Skeletal muscle satellite cell (primary cell): ENCODE results near the gene HNRNPLL. TPM values are rescaled to one million over a fixed set of nuclear protein-coding genes. Genes with fewer than 3 reads are reported as not detected.
A peak's percentile ranks its signal among the peaks of the same experiment; 100 is the strongest.
"Not testable (repeated sequence)": the region's sequence is repeated elsewhere in the genome, so short reads cannot be mapped to it uniquely, and the experiment has no call there.

Experiments used
- H3K27me3 ChIP-seq: 2 replicates; pipeline ENCODE4 v1.7.0; 2013; ENCODE audit warnings: low read length; ENCODE audit not compliant: control insufficient read depth, insufficient read depth
- H3K36me3 ChIP-seq: 2 replicates; pipeline ENCODE4 v1.7.0; 2013; ENCODE audit warnings: mild to moderate bottlenecking, control low read depth, low read length; ENCODE audit not compliant: insufficient read depth
- H3K4me1 ChIP-seq: 2 replicates; pipeline ENCODE4 v1.7.0; 2013; ENCODE audit warnings: low read length; ENCODE audit not compliant: control insufficient read depth, insufficient read depth
- H3K4me2 ChIP-seq: 2 replicates; pipeline ENCODE4 v1.7.0; 2013; ENCODE audit warnings: mild to moderate bottlenecking, low read length
- H3K4me3 ChIP-seq: 2 replicates; pipeline ENCODE4 v1.7.0; 2013; ENCODE audit warnings: low read length
- H3K9ac ChIP-seq: 2 replicates; pipeline ENCODE4 v1.7.0; 2013; ENCODE audit warnings: mild to moderate bottlenecking, low read depth, low read length, moderate library complexity
- H3K9me3 ChIP-seq: replicated peaks from 2 replicates; pipeline ENCODE4 v1.7.0; 2013; ENCODE audit warnings: mild to moderate bottlenecking, control low read depth, low read length
- total RNA-seq: library from RNA; depleted of rRNA; stranded (reverse); fragments of >200 nt; gene quantifications from 2 replicates; pipeline ENCODE4 v1.2.3, GENCODE V29; 2012; rRNA removed

Gene HNRNPLL
- 26.1 and 32.8 TPM in 2 replicates for total RNA-seq

GRCh38 chr2:38602732-38603401, at the start of gene HNRNPLL:
Gene HNRNPLL, minus strand, starts transcription at chr2:38602928. Its CDS starts 302 bp downstream, at chr2:38602626.
- Histone ChIP-seq H3K4me2 (peak within 1 kb of the TSS; percentile 100), H3K9ac (peak within 1 kb of the TSS; percentile 97), H3K9me3 (no peaks in the 10 kb centered on the region), H3K27me3 (no peaks in the 10 kb centered on the region), H3K4me3 (peak within 1 kb of the TSS; percentile 94), H3K4me1 (peaks cover 32% of the 10 kb centered on the region), H3K36me3 (no peaks in the 10 kb centered on the region)

DNA sequence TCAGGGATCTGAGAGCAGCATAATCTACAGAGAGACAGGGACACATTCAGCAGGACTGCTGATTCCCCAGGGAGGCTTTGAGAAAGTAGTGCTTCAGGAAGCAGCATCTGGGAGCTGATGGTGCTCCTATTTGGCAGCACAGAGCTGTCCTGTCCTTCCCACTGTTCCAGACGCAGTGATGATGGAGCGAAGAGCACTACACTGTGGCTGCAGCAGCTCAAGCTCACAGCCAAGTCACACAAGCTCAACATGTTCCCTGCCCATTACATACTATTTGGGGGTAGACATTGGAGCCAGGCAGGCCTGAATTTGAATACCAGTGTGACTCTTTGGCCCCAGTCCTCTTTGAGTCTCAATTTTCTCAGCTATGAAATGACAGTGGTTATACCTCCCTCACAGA, 48.0 kb upstream of the HNRNPLL start:
- H3K9me3 ChIP-seq = no peaks in the 10 kb centered on the region
- H3K4me3 ChIP-seq = no peak overlapping the region
- peaks cover 19% of the 10 kb centered on the region for H3K27me3 ChIP-seq
- H3K36me3 ChIP-seq = no peaks in the 10 kb centered on the region
- H3K9ac ChIP-seq = no peak overlapping the region
- H3K4me1 ChIP-seq = no peaks in the 10 kb centered on the region
- no peak overlapping the region for H3K4me2 ChIP-seq

- no peaks in the 10 kb centered on the region for H3K36me3 ChIP-seq
- H3K4me2 ChIP-seq = no peak overlapping the region
- peaks cover 19% of the 10 kb centered on the region for H3K27me3 ChIP-seq
- no peak overlapping the region for H3K4me3 ChIP-seq
- no peaks in the 10 kb centered on the region for H3K4me1 ChIP-seq
- no peaks in the 10 kb centered on the region for H3K9me3 ChIP-seq
- no peak overlapping the region for H3K9ac ChIP-seq
These were observed 47.3 kb upstream of the HNRNPLL start for GRCh38 chr2:38650012-38650411.

GRCh38 chr2:38649176-38649728, 46.5 kb upstream of the HNRNPLL start:
- no peak overlapping the region for H3K4me3 ChIP-seq
- H3K36me3 ChIP-seq = no peaks in the 10 kb centered on the region
- no peaks in the 10 kb centered on the region for H3K4me1 ChIP-seq
- H3K27me3 ChIP-seq = peaks cover 19% of the 10 kb centered on the region
- H3K9ac ChIP-seq = no peak overlapping the region
- H3K9me3 ChIP-seq = no peaks in the 10 kb centered on the region
- H3K4me2 ChIP-seq = no peak overlapping the region

GRCh38 chr2:38648107-38648761, 45.5 kb upstream of the HNRNPLL start:
- H3K4me3 ChIP-seq = no peak overlapping the region
- H3K36me3 ChIP-seq = no peaks in the 10 kb centered on the region
- no peak overlapping the region for H3K9ac ChIP-seq
- H3K4me1 ChIP-seq = no peaks in the 10 kb centered on the region
- no peak overlapping the region for H3K4me2 ChIP-seq
- H3K9me3 ChIP-seq = no peaks in the 10 kb centered on the region
- peaks cover 19% of the 10 kb centered on the region for H3K27me3 ChIP-seq

DNA sequence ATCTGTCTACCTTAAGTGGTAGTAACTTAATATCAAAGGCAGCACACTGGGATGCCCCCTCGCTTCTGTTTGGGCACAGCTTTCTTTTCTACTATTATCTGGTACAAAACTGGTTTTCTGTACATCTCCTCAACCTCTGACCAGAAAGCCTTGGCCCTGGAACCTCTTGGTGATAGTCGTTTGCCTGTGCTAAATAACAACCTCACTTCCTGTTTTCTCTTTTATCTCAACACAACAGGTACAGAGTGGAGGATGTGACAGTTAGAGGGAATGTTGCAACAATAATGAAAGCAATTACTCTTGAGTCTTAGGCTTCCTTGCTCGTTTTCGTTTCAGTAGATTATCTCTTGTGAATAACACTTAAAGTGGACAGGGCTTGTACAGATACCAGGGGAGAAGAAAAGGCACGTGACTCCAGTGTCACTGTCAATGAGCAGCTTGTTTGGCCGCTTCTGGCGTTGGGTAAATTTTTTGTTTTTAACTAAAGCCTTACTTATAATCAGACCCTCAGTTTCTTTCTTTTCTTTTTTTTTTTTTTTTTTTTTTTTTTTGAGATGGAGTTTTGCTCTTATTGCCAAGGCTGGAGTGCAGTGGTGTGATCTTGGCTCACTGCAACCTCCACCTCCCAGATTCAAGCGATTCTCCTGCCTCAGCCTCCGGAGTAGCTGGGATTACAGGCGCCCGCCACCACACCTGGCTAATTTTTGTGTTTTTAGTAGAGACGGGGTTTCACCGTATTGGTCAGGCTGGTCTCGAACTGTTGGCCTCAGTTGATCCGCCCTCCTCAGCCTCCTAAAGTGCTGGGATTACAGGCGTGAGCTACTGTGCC, 41.2 kb upstream of the HNRNPLL start:
- H3K4me1 ChIP-seq, H3K27me3 ChIP-seq, H3K4me3 ChIP-seq, H3K36me3 ChIP-seq, H3K9ac ChIP-seq, H3K9me3 ChIP-seq, H3K4me2 ChIP-seq: not testable (repeated sequence)

GRCh38 chr2:38643021-38643671, 40.4 kb upstream of the HNRNPLL start:
- H3K4me1 ChIP-seq = no peaks in the 10 kb centered on the region
- no peak overlapping the region for H3K9ac ChIP-seq

GRCh38 chr2:38642373-38643017, 39.8 kb upstream of the HNRNPLL start:
- not testable (repeated sequence) for H3K9me3 ChIP-seq, H3K27me3 ChIP-seq, H3K36me3 ChIP-seq, H3K9ac ChIP-seq, H3K4me3 ChIP-seq, H3K4me1 ChIP-seq, H3K4me2 ChIP-seq

More at GRCh38 chr2:38643021-38643671, 40.4 kb upstream of the HNRNPLL start:
- Histone ChIP-seq H3K36me3 (no peaks in the 10 kb centered on the region), H3K9me3 (no peaks in the 10 kb centered on the region), H3K27me3 (no peaks in the 10 kb centered on the region), H3K4me2 (no peak overlapping the region), H3K4me3 (no peak overlapping the region)

- Histone ChIP-seq H3K9ac (no peak overlapping the region), H3K4me3 (no peak overlapping the region), H3K4me2 (no peak overlapping the region), H3K4me1 (no peaks in the 10 kb centered on the region), H3K9me3 (no peaks in the 10 kb centered on the region), H3K27me3 (peaks cover 5% of the 10 kb centered on the region), H3K36me3 (no peaks in the 10 kb centered on the region)
These were observed 33.3 kb upstream of the HNRNPLL start for GRCh38 chr2:38636069-38636468.

DNA sequence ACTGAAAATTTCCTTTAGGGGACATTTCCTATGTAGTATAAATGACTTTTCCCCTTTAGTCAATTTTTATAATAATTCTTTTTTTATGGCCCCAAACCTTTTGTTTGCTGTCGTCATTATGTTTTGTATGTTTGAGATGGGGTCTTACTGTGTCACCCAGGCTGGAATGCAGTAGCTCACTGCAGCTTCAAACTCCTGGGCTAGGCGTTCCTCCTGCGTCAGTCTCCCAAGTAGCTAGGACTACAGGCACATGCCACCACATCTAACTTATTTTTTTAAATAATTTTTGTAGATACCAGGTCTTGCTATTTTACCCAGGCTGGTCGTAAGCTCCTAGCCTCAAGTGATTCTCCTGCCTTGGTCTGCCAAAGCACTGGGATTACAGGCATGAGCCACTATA, 32.4 kb upstream of the HNRNPLL start:
- H3K4me2 ChIP-seq = no peak overlapping the region
- H3K27me3 ChIP-seq = peaks cover 5% of the 10 kb centered on the region
- H3K36me3 ChIP-seq = no peaks in the 10 kb centered on the region
- H3K4me1 ChIP-seq = no peaks in the 10 kb centered on the region
- H3K4me3 ChIP-seq = no peak overlapping the region
- H3K9me3 ChIP-seq = no peaks in the 10 kb centered on the region
- H3K9ac ChIP-seq = no peak overlapping the region
